ENCODE measurements around the gene GLI1. TPM values are rescaled to one million over a fixed set of nuclear protein-coding genes. Genes with fewer than 3 reads are reported as not detected.

Gene GLI1
- total RNA-seq, 1 donor from 2014 or later, result 0.93 TPM

- no peak for DNase-seq
- Histone ChIP-seq H3K27ac (replicated peaks) (no peak overlapping the region), H3K4me1 (peaks cover 44% of the 10 kb centered on the region), H3K4me3 (peak overlapping the region; percentile 80), H3K36me3 (no peaks in the 10 kb centered on the region), H3K9me3 (replicated peaks) (no peaks in the 10 kb centered on the region), H3K27me3 (ENCODE audit: low read depth) (peaks cover 38% of the 10 kb centered on the region)
- peak; percentile 23 for TF ChIP-seq CTCF (IDR thresholded peaks at IDR 0.05; ENCODE audit: borderline replicate concordance)
- intact Hi-C loops (cut with micrococcal nuclease), result no loop called here
Measured at GRCh38 chr12:57462912-57463253, 3.3 kb downstream of the GLI1 start.

GRCh38 chr12:57464569-57464968 lies 5.0 kb downstream of the GLI1 start:
- Histone ChIP-seq H3K4me1 (peaks cover 32% of the 10 kb centered on the region), H3K4me3 (no peak overlapping the region), H3K36me3 (no peaks in the 10 kb centered on the region), H3K9me3 (replicated peaks) (no peaks in the 10 kb centered on the region), H3K27ac (replicated peaks) (no peak overlapping the region), H3K27me3 (ENCODE audit: low read depth) (peaks cover 55% of the 10 kb centered on the region)
- TF ChIP-seq CTCF (IDR thresholded peaks at IDR 0.05; ENCODE audit: borderline replicate concordance), result no peak
- DNase-seq, result no peak
- intact Hi-C loops (cut with micrococcal nuclease), result no loop called here

DNA sequence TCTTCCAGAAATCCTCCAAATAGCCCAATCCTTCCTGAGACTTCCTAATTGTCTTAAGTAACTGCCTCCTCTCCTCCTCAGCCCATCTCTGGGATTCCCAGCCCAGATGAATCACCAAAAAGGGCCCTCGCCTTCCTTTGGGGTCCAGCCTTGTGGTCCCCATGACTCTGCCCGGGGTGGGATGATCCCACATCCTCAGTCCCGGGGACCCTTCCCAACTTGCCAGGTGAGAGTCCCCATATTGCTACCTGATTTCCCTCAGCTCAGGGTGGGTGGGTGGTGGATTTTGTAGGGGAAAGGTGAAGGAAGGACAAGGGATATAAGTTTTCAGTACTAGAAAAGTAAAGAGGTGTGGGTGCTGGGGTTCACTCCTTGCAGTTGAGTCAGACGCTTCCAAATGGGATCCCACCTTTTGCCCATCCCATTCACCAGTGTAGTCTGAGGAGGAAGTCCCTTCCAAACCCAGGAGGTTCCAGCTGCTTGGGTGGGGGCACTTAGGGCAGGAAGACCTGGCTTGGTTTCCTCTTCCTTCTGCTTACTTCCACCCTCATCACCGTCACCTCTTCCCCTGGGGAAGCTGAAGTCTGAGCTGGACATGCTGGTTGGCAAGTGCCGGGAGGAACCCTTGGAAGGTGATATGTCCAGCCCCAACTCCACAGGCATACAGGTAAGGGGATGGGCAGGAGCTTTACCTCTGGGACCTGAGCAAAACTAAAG lies 5.6 kb downstream of the GLI1 start:
- H3K27me3 ChIP-seq (ENCODE audit: low read depth), result peaks cover 61% of the 10 kb centered on the region
- no peak for TF ChIP-seq CTCF (IDR thresholded peaks at IDR 0.05; ENCODE audit: borderline replicate concordance)
- intact Hi-C loops (cut with micrococcal nuclease), result no loop called here
- H3K9me3 ChIP-seq (replicated peaks), result no peaks in the 10 kb centered on the region
- H3K4me1 ChIP-seq, result peaks cover 26% of the 10 kb centered on the region
- DNase-seq, result no peak
- H3K36me3 ChIP-seq, result no peaks in the 10 kb centered on the region
- no peak overlapping the region for H3K4me3 ChIP-seq
- no peak overlapping the region for H3K27ac ChIP-seq (replicated peaks)

GRCh38 chr12:57465747-57466505 lies 6.3 kb downstream of the GLI1 start:
- Histone ChIP-seq H3K27ac (replicated peaks) (no peak overlapping the region), H3K4me1 (peaks cover 18% of the 10 kb centered on the region), H3K9me3 (replicated peaks) (no peaks in the 10 kb centered on the region), H3K27me3 (ENCODE audit: low read depth) (peaks cover 61% of the 10 kb centered on the region), H3K4me3 (no peak overlapping the region), H3K36me3 (no peaks in the 10 kb centered on the region)
- intact Hi-C loops (cut with micrococcal nuclease), result no loop called here
- TF ChIP-seq CTCF (IDR thresholded peaks at IDR 0.05; ENCODE audit: borderline replicate concordance), result no peak
- DNase-seq, result no peak

DNA sequence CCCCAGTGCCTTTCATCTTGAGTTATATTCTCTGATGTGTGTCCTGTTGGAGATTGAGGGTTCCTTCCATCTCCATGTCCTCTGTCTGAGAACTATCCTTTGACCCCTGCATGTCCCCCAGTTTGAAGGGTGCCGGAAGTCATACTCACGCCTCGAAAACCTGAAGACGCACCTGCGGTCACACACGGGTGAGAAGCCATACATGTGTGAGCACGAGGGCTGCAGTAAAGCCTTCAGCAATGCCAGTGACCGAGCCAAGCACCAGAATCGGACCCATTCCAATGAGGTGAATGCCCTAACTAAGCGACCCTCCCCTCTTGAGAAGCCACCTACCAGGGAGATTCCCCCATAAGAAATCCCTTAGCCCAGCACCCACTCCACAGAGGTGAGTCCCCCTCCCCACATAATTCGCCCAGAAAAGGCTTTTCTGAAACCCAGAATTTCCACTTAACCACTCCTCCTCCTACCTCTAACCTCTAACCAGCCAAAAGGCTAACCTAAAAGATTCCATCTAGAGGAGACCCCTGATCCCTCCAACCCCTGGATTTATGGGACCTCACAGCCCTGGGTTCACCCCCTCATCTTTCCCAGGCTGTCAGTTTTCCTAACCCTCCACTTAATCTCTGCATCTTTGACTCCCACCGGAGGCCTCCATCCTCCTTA lies 7.8 kb downstream of the GLI1 start:
- Histone ChIP-seq H3K27ac (replicated peaks) (no peak overlapping the region), H3K9me3 (replicated peaks) (no peaks in the 10 kb centered on the region), H3K27me3 (ENCODE audit: low read depth) (peaks cover 67% of the 10 kb centered on the region), H3K4me3 (no peak overlapping the region), H3K36me3 (no peaks in the 10 kb centered on the region), H3K4me1 (peaks cover 5% of the 10 kb centered on the region)
- intact Hi-C loops (cut with micrococcal nuclease), result no loop called here
- DNase-seq, result no peak
- no peak for TF ChIP-seq CTCF (IDR thresholded peaks at IDR 0.05; ENCODE audit: borderline replicate concordance)
